Measurements from ENCODE around the gene UNCX.

The UNCX gene

GRCh38 chr7:1219498-1219897, 13.2 kb upstream of the UNCX start:
- Histone ChIP-seq H3K36me3 (ENCODE audit: low read length) (no peaks in the 10 kb centered on the region), H3K9ac (ENCODE audit: low read length) (no peak overlapping the region), H3K79me2 (ENCODE audit: insufficient read depth, low read length) (no peaks in the 10 kb centered on the region), H3K9me2 (replicated peaks; ENCODE audit: insufficient read depth, low read length) (no peaks in the 10 kb centered on the region), H2AFZ (ENCODE audit: low read depth, low read length, severe bottlenecking) (no peak overlapping the region), H3K27ac (ENCODE audit: low read depth, low read length) (no peak overlapping the region), H3F3A (ENCODE audit: insufficient read depth) (no peaks in the 10 kb centered on the region), H3K4me2 (ENCODE audit: low read depth, low read length, poor library complexity, severe bottlenecking) (no peak overlapping the region), H3K9me3 (ENCODE audit: insufficient read depth, low read length) (no peaks in the 10 kb centered on the region), H3K27me3 (ENCODE audit: low read length) (no peaks in the 10 kb centered on the region), H4K20me1 (ENCODE audit: low read depth, low read length) (no peaks in the 10 kb centered on the region), H3K4me3 (ENCODE audit: insufficient read depth, low read length, poor library complexity, severe bottlenecking) (no peak overlapping the region)
- no peak for TF ChIP-seq EZH2phosphoT487 (conservative IDR thresholded peaks at IDR 0.05; ENCODE audit: low read length)
- no peak for TF ChIP-seq CTCF (IDR thresholded peaks at IDR 0.05; ENCODE audit: insufficient read depth, low read length, poor library complexity, severe bottlenecking)

GRCh38 chr7:1220000-1220726, 12.5 kb upstream of the UNCX start:
- H3K27me3 ChIP-seq (ENCODE audit: low read length) = no peaks in the 10 kb centered on the region

GRCh38 chr7:1220977-1221745, 11.5 kb upstream of the UNCX start:
- Histone ChIP-seq H3K4me3 (ENCODE audit: insufficient read depth, low read length, poor library complexity, severe bottlenecking) (no peak overlapping the region), H3K9me3 (ENCODE audit: insufficient read depth, low read length) (no peaks in the 10 kb centered on the region), H3F3A (ENCODE audit: insufficient read depth) (no peaks in the 10 kb centered on the region), H3K27me3 (ENCODE audit: low read length) (no peaks in the 10 kb centered on the region), H3K79me2 (ENCODE audit: insufficient read depth, low read length) (no peaks in the 10 kb centered on the region), H3K9me2 (replicated peaks; ENCODE audit: insufficient read depth, low read length) (no peaks in the 10 kb centered on the region), H3K27ac (ENCODE audit: low read depth, low read length) (no peak overlapping the region), H3K9ac (ENCODE audit: low read length) (no peak overlapping the region), H4K20me1 (ENCODE audit: low read depth, low read length) (no peaks in the 10 kb centered on the region), H3K36me3 (ENCODE audit: low read length) (no peaks in the 10 kb centered on the region), H3K4me2 (ENCODE audit: low read depth, low read length, poor library complexity, severe bottlenecking) (no peak overlapping the region), H2AFZ (ENCODE audit: low read depth, low read length, severe bottlenecking) (no peak overlapping the region)
- TF ChIP-seq CTCF (IDR thresholded peaks at IDR 0.05; ENCODE audit: insufficient read depth, low read length, poor library complexity, severe bottlenecking) (no peak), EZH2phosphoT487 (conservative IDR thresholded peaks at IDR 0.05; ENCODE audit: low read length) (no peak)

More at GRCh38 chr7:1220000-1220726, 12.5 kb upstream of the UNCX start:
- H4K20me1 ChIP-seq (ENCODE audit: low read depth, low read length) = no peaks in the 10 kb centered on the region
- H3K9me3 ChIP-seq (ENCODE audit: insufficient read depth, low read length) = no peaks in the 10 kb centered on the region
- no peaks in the 10 kb centered on the region for H3K79me2 ChIP-seq (ENCODE audit: insufficient read depth, low read length)
- no peak overlapping the region for H3K4me2 ChIP-seq (ENCODE audit: low read depth, low read length, poor library complexity, severe bottlenecking)
- no peak overlapping the region for H2AFZ ChIP-seq (ENCODE audit: low read depth, low read length, severe bottlenecking)
- no peaks in the 10 kb centered on the region for H3F3A ChIP-seq (ENCODE audit: insufficient read depth)
- no peak overlapping the region for H3K9ac ChIP-seq (ENCODE audit: low read length)
- no peak overlapping the region for H3K27ac ChIP-seq (ENCODE audit: low read depth, low read length)
- H3K36me3 ChIP-seq (ENCODE audit: low read length) = no peaks in the 10 kb centered on the region
- no peak overlapping the region for H3K4me3 ChIP-seq (ENCODE audit: insufficient read depth, low read length, poor library complexity, severe bottlenecking)
- TF ChIP-seq EZH2phosphoT487 (conservative IDR thresholded peaks at IDR 0.05; ENCODE audit: low read length) (no peak), CTCF (IDR thresholded peaks at IDR 0.05; ENCODE audit: insufficient read depth, low read length, poor library complexity, severe bottlenecking) (no peak)
- H3K9me2 ChIP-seq (replicated peaks; ENCODE audit: insufficient read depth, low read length) = no peaks in the 10 kb centered on the region
